ENCODE measurements around the gene KNSTRN. TPM values are rescaled to one million over a fixed set of nuclear protein-coding genes. Genes with fewer than 3 reads are reported as not detected.

KNSTRN gene
- total and polyA plus RNA-seq, 4 donors: 3.4 to 28.1 (median 8.9) TPM

- Histone ChIP-seq H3K9me3 (ENCODE audit: control insufficient read depth in 4 of 4, low read length in 3 of 4) (no peaks in the 10 kb centered on the region), H3K4me3 (ENCODE audit: low read depth in 1 of 3, low read length in 3 of 3) (no peak overlapping the region), H3K27me3 (ENCODE audit: control insufficient read depth in 4 of 4, insufficient read depth in 4 of 4, low read length in 3 of 4) (no peaks in the 10 kb centered on the region), H3K4me1 (ENCODE audit: control insufficient read depth in 4 of 4, insufficient read depth in 4 of 4, low read length in 3 of 4) (peaks cover 6 to 24% (median 13%) of the 10 kb centered on the region in 4 donors), H3K9ac (ENCODE audit: low read depth in 1 of 2, low read length in 2 of 2) (no peak overlapping the region), H3K27ac (ENCODE audit: low read depth in 1 of 2, low read length in 2 of 2) (no peak overlapping the region), H3K36me3 (ENCODE audit: control insufficient read depth in 4 of 4, insufficient read depth in 3 of 4, low read depth in 1 of 4, low read length in 3 of 4) (no peaks in the 10 kb centered on the region)
- WGBS: 88% methylated on average over 13 of the region's 13 CpGs
- no peak for DNase-seq (ENCODE audit: low spot score)
- TF ChIP-seq SP1 (IDR thresholded peaks at IDR 0.05): no peak
- no peak for TF ChIP-seq FOXA2 (IDR thresholded peaks at IDR 0.05)
- no peak for TF ChIP-seq JUND (IDR thresholded peaks at IDR 0.05)
- TF ChIP-seq YY1 (IDR thresholded peaks at IDR 0.05): no peak
- no peak for TF ChIP-seq FOXA1 (IDR thresholded peaks at IDR 0.05)
- no peak for TF ChIP-seq TAF1 (conservative IDR thresholded peaks at IDR 0.05)
- TF ChIP-seq ZBTB33 (IDR thresholded peaks at IDR 0.05): no peak
- no peak for TF ChIP-seq CTCF (IDR thresholded peaks at IDR 0.05; ENCODE audit: low read depth, low read length, missing input control)
- TF ChIP-seq, protein P1, sequence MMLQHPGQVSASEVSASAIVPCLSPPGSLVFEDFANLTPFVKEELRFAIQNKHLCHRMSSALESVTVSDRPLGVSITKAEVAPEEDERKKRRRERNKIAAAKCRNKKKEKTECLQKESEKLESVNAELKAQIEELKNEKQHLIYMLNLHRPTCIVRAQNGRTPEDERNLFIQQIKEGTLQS (IDR thresholded peaks at IDR 0.05): no peak
- TF ChIP-seq, protein P2, sequence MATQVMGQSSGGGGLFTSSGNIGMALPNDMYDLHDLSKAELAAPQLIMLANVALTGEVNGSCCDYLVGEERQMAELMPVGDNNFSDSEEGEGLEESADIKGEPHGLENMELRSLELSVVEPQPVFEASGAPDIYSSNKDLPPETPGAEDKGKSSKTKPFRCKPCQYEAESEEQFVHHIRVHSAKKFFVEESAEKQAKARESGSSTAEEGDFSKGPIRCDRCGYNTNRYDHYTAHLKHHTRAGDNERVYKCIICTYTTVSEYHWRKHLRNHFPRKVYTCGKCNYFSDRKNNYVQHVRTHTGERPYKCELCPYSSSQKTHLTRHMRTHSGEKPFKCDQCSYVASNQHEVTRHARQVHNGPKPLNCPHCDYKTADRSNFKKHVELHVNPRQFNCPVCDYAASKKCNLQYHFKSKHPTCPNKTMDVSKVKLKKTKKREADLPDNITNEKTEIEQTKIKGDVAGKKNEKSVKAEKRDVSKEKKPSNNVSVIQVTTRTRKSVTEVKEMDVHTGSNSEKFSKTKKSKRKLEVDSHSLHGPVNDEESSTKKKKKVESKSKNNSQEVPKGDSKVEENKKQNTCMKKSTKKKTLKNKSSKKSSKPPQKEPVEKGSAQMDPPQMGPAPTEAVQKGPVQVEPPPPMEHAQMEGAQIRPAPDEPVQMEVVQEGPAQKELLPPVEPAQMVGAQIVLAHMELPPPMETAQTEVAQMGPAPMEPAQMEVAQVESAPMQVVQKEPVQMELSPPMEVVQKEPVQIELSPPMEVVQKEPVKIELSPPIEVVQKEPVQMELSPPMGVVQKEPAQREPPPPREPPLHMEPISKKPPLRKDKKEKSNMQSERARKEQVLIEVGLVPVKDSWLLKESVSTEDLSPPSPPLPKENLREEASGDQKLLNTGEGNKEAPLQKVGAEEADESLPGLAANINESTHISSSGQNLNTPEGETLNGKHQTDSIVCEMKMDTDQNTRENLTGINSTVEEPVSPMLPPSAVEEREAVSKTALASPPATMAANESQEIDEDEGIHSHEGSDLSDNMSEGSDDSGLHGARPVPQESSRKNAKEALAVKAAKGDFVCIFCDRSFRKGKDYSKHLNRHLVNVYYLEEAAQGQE (IDR thresholded peaks at IDR 0.05): no peak
- no peak for TF ChIP-seq RXRA (IDR thresholded peaks at IDR 0.05)
- no peak for TF ChIP-seq HNF4A (conservative IDR thresholded peaks at IDR 0.05)
- no peak for TF ChIP-seq RAD21 (IDR thresholded peaks at IDR 0.05)
- TF ChIP-seq EGR1 (IDR thresholded peaks at IDR 0.05; ENCODE audit: low read depth in 2 of 2): no peak
- TF ChIP-seq GABPA (IDR thresholded peaks at IDR 0.05 in 1 of 2, conservative IDR thresholded peaks at IDR 0.05 in 1 of 2): no peak
- no peak for TF ChIP-seq NR2F2 (IDR thresholded peaks at IDR 0.05)
- TF ChIP-seq HNF4G (IDR thresholded peaks at IDR 0.05): no peak
- TF ChIP-seq, protein P3, sequence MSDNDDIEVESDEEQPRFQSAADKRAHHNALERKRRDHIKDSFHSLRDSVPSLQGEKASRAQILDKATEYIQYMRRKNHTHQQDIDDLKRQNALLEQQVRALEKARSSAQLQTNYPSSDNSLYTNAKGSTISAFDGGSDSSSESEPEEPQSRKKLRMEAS (IDR thresholded peaks at IDR 0.05): no peak
Observed at GRCh38 chr15:40369971-40370370, 12.6 kb upstream of the KNSTRN start.

All from liver (tissue), 9 donors.